ENCODE measurements around the gene GPC6. TPM values are rescaled to one million over a fixed set of nuclear protein-coding genes. Genes with fewer than 3 reads are reported as not detected.

GPC6 gene
- total and polyA plus RNA-seq, 2 donors (not counting 3 experiments of a cell fraction or from before 2014, with no cell fraction given), result 0.01 TPM; not detected in 1

DNA sequence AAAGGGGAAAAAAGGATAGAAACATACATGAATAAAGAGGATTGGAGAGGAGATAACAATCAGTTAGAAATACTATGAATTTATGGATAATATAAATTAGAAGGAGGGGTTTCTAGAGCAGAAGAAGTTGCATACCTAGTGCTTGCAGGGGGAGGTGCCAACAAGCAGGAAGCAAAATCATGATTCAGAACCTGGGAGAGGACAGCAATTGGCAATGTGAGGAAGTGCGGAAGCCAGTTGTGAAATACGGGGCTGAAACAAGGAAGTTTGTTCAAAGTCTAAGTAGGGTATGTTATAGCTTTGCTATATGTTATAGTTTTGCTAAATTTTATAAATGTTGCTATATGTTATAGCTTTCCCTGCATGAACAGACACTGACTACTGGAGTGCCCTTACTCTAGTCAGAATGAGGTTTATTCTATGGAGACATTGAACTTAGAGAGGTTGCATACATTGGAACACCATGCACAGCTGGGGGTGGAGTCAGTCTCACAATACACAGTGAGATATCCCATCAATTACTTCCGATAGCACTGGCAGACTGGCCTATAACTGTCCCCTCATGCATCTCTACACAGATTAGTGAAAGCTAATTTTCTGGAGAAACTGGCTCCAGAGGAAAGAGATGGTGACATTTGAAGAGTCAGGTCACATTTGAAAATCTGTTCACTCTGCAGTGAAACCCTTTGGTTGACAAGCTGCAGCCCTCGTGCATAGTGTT, 92.1 kb downstream of the GPC6 start:
- no peaks in the 10 kb centered on the region for H3K27me3 ChIP-seq (ENCODE audit: control insufficient read depth in 2 of 2, insufficient read depth in 2 of 2, low read length in 2 of 2)
- no peak overlapping the region for H3K4me3 ChIP-seq (replicated peaks in 1 of 3; ENCODE audit: insufficient read depth in 1 of 3, low read depth in 1 of 3, low read length in 3 of 3)
- no peak overlapping the region for H2AFZ ChIP-seq (ENCODE audit: low read depth, low read length)
- no peaks in the 10 kb centered on the region for H3K9me1 ChIP-seq (replicated peaks; ENCODE audit: control insufficient read depth, extremely low read depth, insufficient read depth, low read length)
- TF ChIP-seq FOS (IDR thresholded peaks at IDR 0.05; ENCODE audit: borderline replicate concordance, insufficient read depth, low read length) (no peak), MAX (IDR thresholded peaks at IDR 0.05; ENCODE audit: insufficient read depth, insufficient read length) (no peak), MYC (IDR thresholded peaks at IDR 0.05; ENCODE audit: low read depth, low read length) (no peak)
- peaks cover 3% of the 10 kb centered on the region for H3K9me3 ChIP-seq (replicated peaks; ENCODE audit: control insufficient read depth, insufficient read depth, low read length)
- no peaks in the 10 kb centered on the region for H3K79me2 ChIP-seq (ENCODE audit: control insufficient read depth, insufficient read depth, low read length)
- POLR2A ChIA-PET, result no interaction called here
- BruUV-seq (replicated peaks), result no TSS peak
- H3K4me1 ChIP-seq (ENCODE audit: control insufficient read depth, extremely low read depth, insufficient read depth, low read length), result no peaks in the 10 kb centered on the region
- H3K4me2 ChIP-seq (ENCODE audit: insufficient read depth, low read length), result no peak overlapping the region
- H3K27ac ChIP-seq (ENCODE audit: insufficient read depth, low read depth, low read length), result no peak overlapping the region
- no peaks in the 10 kb centered on the region for H4K20me1 ChIP-seq (replicated peaks; ENCODE audit: control insufficient read depth, extremely low read depth, insufficient read depth, low read length)
- DNase-seq (ENCODE audit: low read depth, low spot score) (no peak), FAIRE-seq (no peak)
- CTCF ChIA-PET, result interaction anchor here (0.5 kb wide), 1 partner anchor 21 kb away, joined by 4 read pairs; no protein-coding TSS in a partner anchor
- no peak overlapping the region for H3K9ac ChIP-seq (replicated peaks; ENCODE audit: extremely low read depth, insufficient read depth, low read length)
- intact Hi-C loops (cut with micrococcal nuclease), result no loop called here
- dilution Hi-C loops (cut with MboI; ENCODE audit: extremely low pct_ligation_motif_present, low sequenced_read_pairs), result no loop called here
- H3K36me3 ChIP-seq (ENCODE audit: control insufficient read depth in 2 of 2, extremely low read depth in 1 of 2, insufficient read depth in 2 of 2, low read length in 2 of 2), result no peaks in the 10 kb centered on the region

DNA sequence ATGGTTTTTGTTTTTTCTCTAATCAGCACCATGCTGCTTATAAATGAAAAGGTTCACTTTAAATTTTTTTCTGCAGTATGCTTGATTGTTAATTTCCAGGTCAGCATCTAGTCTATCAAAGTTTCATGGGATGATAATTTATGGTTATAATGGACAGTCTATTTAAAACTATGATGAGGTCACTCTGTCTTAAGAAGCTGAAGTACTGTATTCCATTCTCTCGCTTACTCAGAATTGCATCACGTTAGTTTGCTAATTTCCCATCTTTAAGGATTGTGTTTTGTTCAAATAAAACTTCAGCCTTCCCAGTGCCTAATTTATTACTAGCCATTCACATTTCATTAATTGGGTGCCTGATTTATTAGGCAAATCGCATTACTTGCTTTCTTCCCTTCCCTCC, 94.3 kb downstream of the GPC6 start:
- POLR2A ChIA-PET, result no interaction called here
- dilution Hi-C loops (cut with MboI; ENCODE audit: extremely low pct_ligation_motif_present, low sequenced_read_pairs), result no loop called here
- H3K9ac ChIP-seq (replicated peaks; ENCODE audit: extremely low read depth, insufficient read depth, low read length), result no peak overlapping the region

More for the DNA sequence above, 94.3 kb downstream of the GPC6 start:
- Histone ChIP-seq H3K27me3 (ENCODE audit: control insufficient read depth in 2 of 2, insufficient read depth in 2 of 2, low read length in 2 of 2) (no peaks in the 10 kb centered on the region), H3K9me3 (replicated peaks; ENCODE audit: control insufficient read depth, insufficient read depth, low read length) (peaks cover 3% of the 10 kb centered on the region), H3K27ac (ENCODE audit: insufficient read depth, low read depth, low read length) (no peak overlapping the region), H3K4me2 (ENCODE audit: insufficient read depth, low read length) (no peak overlapping the region), H3K9me1 (replicated peaks; ENCODE audit: control insufficient read depth, extremely low read depth, insufficient read depth, low read length) (no peaks in the 10 kb centered on the region), H3K4me1 (ENCODE audit: control insufficient read depth, extremely low read depth, insufficient read depth, low read length) (no peaks in the 10 kb centered on the region), H3K79me2 (ENCODE audit: control insufficient read depth, insufficient read depth, low read length) (no peaks in the 10 kb centered on the region), H3K36me3 (ENCODE audit: control insufficient read depth in 2 of 2, extremely low read depth in 1 of 2, insufficient read depth in 2 of 2, low read length in 2 of 2) (no peaks in the 10 kb centered on the region), H3K4me3 (replicated peaks in 1 of 3; ENCODE audit: insufficient read depth in 1 of 3, low read depth in 1 of 3, low read length in 3 of 3) (no peak overlapping the region), H4K20me1 (replicated peaks; ENCODE audit: control insufficient read depth, extremely low read depth, insufficient read depth, low read length) (no peaks in the 10 kb centered on the region), H2AFZ (ENCODE audit: low read depth, low read length) (no peak overlapping the region)
- CTCF ChIA-PET, result no interaction called here
- no peak for TF ChIP-seq GATA2 (IDR thresholded peaks at IDR 0.05; ENCODE audit: insufficient read depth, insufficient read length, low read depth, low read length)
- no peak for TF ChIP-seq MYC (IDR thresholded peaks at IDR 0.05; ENCODE audit: low read depth, low read length)
- no peak for TF ChIP-seq EZH2 (IDR thresholded peaks at IDR 0.05; ENCODE audit: borderline replicate concordance, low read depth, low read length, severe bottlenecking)
- no peak for TF ChIP-seq FOS (IDR thresholded peaks at IDR 0.05; ENCODE audit: borderline replicate concordance, insufficient read depth, low read length)
- no peak for TF ChIP-seq JUN (IDR thresholded peaks at IDR 0.05; ENCODE audit: borderline replicate concordance, insufficient read depth, insufficient read length, low read depth)
- TF ChIP-seq POLR2AphosphoS5 (IDR thresholded peaks at IDR 0.05; ENCODE audit: insufficient read depth, low read depth, low read length), result no peak
- no peak for TF ChIP-seq POLR2A (IDR thresholded peaks at IDR 0.05; ENCODE audit: low read depth, low read length)
- TF ChIP-seq MAX (IDR thresholded peaks at IDR 0.05; ENCODE audit: insufficient read depth, insufficient read length), result no peak
- no peak for TF ChIP-seq CTCF (IDR thresholded peaks at IDR 0.05; ENCODE audit: extremely low read depth in 1 of 2, insufficient read depth in 1 of 2, low read depth in 1 of 2, low read length in 2 of 2)
- intact Hi-C loops (cut with micrococcal nuclease), result no loop called here
- DNase-seq (ENCODE audit: low read depth, low spot score), result no peak
- no TSS peak for BruUV-seq (replicated peaks)
- no peak for FAIRE-seq

Data from endothelial cell of umbilical vein (primary cell).